Mucosa of descending colon (tissue), 3 donors: ENCODE measurements around the gene IQCF5. TPM values are rescaled to one million over a fixed set of nuclear protein-coding genes. Genes with fewer than 3 reads are reported as not detected.

Experiments
- ATAC-seq: fragments of 200-7000 bp; cut with Tn5 transposase; one replicate; pipeline ENCODE4 v1.9.1; 2020; ENCODE audit warnings: mild to moderate bottlenecking, moderate library complexity
- DNase-seq, 3 donors: peaks; one replicate each; pipeline ENCODE4 v3.0.0-alpha.2; 2020
- H3K36me3 ChIP-seq: fragments of 200-600 bp; one replicate; pipeline ENCODE4 v1.8.0; 2021; ENCODE audit warnings: low read depth, mild to moderate bottlenecking
- H3K4me1 ChIP-seq: fragments of 200-600 bp; one replicate; pipeline ENCODE4 v1.8.0; 2021; ENCODE audit warnings: low read depth, mild to moderate bottlenecking
- H3K4me3 ChIP-seq: fragments of 200-600 bp; one replicate; pipeline ENCODE4 v1.8.0; 2021; ENCODE audit warnings: mild to moderate bottlenecking
- H3K9me3 ChIP-seq: fragments of 200-600 bp; one replicate; pipeline ENCODE4 v1.8.0; 2021; ENCODE audit warnings: mild to moderate bottlenecking
- intact Hi-C, 2 donors: fragments of 100-400 bp; cut with DNase I in 1 of 2; cut with micrococcal nuclease in 1 of 2; formaldehyde crosslinking; loops; one replicate each; pipeline versions ENCODE4 v1.11.0 to v1.11.1; 2022; cut with DNase I, micrococcal nuclease
- total RNA-seq, 3 donors: library from RNA; stranded (reverse); fragmentation: NEBNext Ultra II Directional in 2 of 3; extraction: Animal tissue kit (Norgen Biotek cat#: 25700) in 2 of 3; gene quantifications; one replicate each; pipeline versions ENCODE4 v1.2.1 to v1.2.4, GENCODE V29; 2021 to 2023
- TF ChIP-seq, protein P1 (sequence below): fragments of 200-600 bp; IDR thresholded peaks from one replicate; pipeline ENCODE4 v1.8.0; 2022; ENCODE audit warnings: antibody characterized with exemption, mild to moderate bottlenecking
- donor health status: DM: no; HTN: no; CAD: no; lungs with moderate emphysema.
- donor health status: DM: no; HTN: no; CAD: no.
- donor health status: DM: no; HTN: yes; CAD: no.

IQCF5 gene
- total RNA-seq, 3 donors from 2014 or later: not detected

DNA sequence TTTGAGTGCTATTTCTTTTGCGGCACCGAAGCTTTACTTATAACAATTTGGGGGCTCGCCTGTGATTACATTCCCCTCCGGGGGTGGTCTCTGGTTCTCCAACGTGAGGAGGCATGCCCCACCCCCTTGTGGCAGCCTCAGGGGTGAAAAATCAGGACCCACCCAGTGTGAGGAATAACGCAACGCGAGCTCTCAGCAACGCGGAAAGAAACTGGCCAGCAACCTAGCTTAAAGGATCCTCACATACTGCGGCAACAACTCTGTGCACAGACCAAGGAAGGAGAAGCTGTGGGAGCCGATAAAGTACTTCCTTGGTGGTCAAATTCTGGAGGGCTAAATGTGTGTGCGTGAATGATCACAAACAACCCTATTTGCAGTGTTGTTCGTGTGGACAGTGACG is 22.0 kb upstream of the IQCF5 start:
- H3K4me3 ChIP-seq: no peak overlapping the region
- H3K9me3 ChIP-seq: no peaks in the 10 kb centered on the region
- DNase-seq (no peak), ATAC-seq (no peak)
- TF ChIP-seq, protein P1, sequence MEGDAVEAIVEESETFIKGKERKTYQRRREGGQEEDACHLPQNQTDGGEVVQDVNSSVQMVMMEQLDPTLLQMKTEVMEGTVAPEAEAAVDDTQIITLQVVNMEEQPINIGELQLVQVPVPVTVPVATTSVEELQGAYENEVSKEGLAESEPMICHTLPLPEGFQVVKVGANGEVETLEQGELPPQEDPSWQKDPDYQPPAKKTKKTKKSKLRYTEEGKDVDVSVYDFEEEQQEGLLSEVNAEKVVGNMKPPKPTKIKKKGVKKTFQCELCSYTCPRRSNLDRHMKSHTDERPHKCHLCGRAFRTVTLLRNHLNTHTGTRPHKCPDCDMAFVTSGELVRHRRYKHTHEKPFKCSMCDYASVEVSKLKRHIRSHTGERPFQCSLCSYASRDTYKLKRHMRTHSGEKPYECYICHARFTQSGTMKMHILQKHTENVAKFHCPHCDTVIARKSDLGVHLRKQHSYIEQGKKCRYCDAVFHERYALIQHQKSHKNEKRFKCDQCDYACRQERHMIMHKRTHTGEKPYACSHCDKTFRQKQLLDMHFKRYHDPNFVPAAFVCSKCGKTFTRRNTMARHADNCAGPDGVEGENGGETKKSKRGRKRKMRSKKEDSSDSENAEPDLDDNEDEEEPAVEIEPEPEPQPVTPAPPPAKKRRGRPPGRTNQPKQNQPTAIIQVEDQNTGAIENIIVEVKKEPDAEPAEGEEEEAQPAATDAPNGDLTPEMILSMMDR: no peak
- no peaks in the 10 kb centered on the region for H3K36me3 ChIP-seq
- intact Hi-C loops: no loop called here
- H3K4me1 ChIP-seq: peaks cover 4% of the 10 kb centered on the region

DNA sequence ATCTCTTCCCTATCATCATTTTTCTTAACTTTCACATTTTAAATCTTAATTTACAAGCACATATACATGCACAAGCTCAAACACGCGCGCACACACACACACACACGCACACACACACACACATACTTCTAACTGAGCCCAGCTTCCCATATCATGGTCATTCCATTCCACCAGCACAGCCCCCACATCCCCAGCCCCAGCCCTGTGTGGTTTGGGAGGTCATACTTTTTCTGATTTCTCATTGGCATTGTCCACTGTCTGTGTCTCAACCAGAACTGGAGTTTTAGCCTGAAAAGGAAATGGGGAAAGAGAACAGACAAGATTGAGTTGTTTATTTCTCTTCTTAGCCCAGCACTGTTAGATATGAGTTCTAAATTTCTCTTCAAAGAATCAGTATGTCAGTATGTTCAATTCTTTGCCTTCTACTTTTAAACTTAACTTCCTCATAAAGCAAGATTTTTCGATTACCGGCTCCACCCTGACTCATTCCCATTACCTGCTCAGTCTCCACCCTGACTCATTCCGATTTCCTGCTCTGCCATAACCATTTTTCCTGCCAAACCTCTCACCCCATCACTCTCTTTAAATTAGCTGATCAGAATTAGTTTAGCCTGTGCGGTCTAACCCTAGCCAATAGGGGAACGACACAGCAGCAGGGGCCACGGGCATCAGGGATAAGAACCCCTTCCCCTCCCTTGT is 21.4 kb upstream of the IQCF5 start:
- ATAC-seq (no peak), DNase-seq (no peak)
- TF ChIP-seq, protein P1: no peak
- Histone ChIP-seq H3K9me3 (no peaks in the 10 kb centered on the region), H3K36me3 (no peaks in the 10 kb centered on the region), H3K4me3 (no peak overlapping the region), H3K4me1 (no peaks in the 10 kb centered on the region)
- intact Hi-C loops: no loop called here

DNA sequence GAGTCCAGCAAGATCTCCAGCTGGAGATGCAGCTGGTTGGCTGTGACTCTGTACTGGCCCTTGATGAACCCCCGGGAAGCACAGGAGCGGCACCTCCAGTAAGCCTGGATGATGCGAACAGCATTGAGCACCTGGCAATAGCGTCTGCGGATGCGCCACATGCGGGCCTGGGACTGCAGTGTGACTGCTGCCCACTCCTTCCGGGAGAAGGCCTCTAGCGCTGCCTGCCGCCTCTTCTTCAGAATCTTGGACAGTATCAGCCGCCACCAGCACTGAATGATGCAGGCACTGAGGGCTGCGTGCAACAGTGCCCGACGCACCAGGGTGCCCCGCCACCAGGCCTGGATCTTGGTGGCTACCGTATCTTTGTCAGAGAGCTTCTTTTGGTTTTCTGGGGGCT is 19.5 kb upstream of the IQCF5 start:
- ATAC-seq (no peak), DNase-seq (no peak)
- no peaks in the 10 kb centered on the region for H3K36me3 ChIP-seq
- H3K9me3 ChIP-seq: no peaks in the 10 kb centered on the region
- TF ChIP-seq, protein P1: no peak
- intact Hi-C loops: no loop called here
- H3K4me1 ChIP-seq: no peaks in the 10 kb centered on the region
- H3K4me3 ChIP-seq: no peak overlapping the region

DNA sequence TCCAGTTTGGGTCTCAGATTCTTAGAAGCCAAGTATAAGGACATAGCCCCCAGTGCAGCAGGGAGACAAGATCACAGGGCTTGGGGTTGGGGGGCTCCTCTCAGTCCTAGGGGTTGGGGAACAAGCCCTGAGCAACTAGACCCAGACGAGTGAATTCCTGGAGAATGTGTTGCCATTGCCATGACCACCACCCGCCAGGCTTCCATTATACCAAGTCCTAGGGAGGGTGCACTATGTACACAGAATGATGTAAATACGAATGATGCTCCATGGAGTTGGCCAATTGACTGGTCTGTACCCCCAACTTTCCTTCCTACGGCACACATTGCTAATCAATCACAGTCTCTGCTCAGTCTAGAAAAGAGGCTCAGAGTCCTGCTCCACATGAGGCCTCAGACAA is 19.0 kb upstream of the IQCF5 start:
- no peaks in the 10 kb centered on the region for H3K4me1 ChIP-seq
- DNase-seq (no peak), ATAC-seq (no peak)
- intact Hi-C loops: no loop called here
- TF ChIP-seq, protein P1: no peak
- no peaks in the 10 kb centered on the region for H3K9me3 ChIP-seq
- H3K36me3 ChIP-seq: no peaks in the 10 kb centered on the region
- H3K4me3 ChIP-seq: no peak overlapping the region

DNA sequence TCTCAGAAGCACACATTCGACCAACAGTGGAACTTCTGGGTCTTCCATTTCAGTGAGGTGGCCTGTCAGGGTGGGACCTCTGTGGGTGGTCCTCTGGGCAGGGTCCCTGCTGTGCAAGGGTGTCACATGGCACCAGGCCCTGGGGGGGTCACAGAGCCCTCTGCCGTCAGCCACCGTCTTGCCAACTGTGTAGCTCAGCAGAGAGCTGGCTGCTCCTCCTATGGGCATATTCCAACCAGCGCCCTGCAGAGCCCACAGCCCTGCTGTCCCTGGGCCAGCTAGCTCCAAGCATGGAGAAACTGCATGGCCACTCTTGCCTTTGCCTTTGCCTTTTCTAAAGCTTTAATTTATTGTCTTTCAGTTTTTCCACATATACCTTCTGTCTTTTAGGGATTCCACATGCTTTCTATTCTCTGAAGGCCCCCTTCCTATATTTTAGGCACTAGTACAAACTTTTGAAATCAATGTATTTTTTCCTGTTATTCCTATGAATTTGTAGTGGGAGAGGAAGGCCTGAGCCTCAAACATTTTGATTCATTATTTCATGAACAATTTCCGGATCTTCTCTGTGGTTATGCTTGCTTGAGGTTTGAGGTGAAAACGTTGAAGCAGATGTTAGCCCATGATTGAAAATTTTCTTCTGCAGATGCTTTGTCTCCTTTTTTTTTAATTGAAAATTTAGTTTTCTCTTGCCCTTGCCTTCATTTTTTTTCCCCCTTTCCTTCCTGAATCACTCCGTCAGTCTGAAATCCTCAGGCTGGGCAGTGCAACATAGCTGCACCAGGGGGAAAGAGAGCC is 16.0 kb upstream of the IQCF5 start:
- no peaks in the 10 kb centered on the region for H3K36me3 ChIP-seq
- ATAC-seq (no peak), DNase-seq (no peak)
- intact Hi-C loops: no loop called here
- H3K9me3 ChIP-seq: no peaks in the 10 kb centered on the region
- no peaks in the 10 kb centered on the region for H3K4me1 ChIP-seq
- no peak overlapping the region for H3K4me3 ChIP-seq
- TF ChIP-seq, protein P1: no peak
